Measurements from ENCODE around the gene PRPF18. TPM values are rescaled to one million over a fixed set of nuclear protein-coding genes. Genes with fewer than 3 reads are reported as not detected.

PRPF18 gene
- total RNA-seq, 6 experiments from 2014 or later = 8.1 to 16.1 (median 11.5) TPM

- Histone ChIP-seq H3K9me3 (no peaks in the 10 kb centered on the region), H3K4me3 (no peak overlapping the region), H3K27me3 (no peaks in the 10 kb centered on the region), H3K36me3 (peaks cover 0 to 9% (median 4%) of the 10 kb centered on the region in 4 donors), H3K4me1 (peaks cover 0 to 20% (median 7%) of the 10 kb centered on the region in 4 donors), H3K27ac (no peak overlapping the region)
- no peak for TF ChIP-seq CTCF (IDR thresholded peaks at IDR 0.05)
- ATAC-seq = peak in 1 of 4 donors; percentile 16
- whole genome bisulfite sequencing (ENCODE audit: insufficient coverage, low coverage, low lambda C conversion rate, missing lambda C conversion rate) = 78% methylated on average over 19 of the region's 20 CpGs
- no peak for DNase-seq
- intact Hi-C loops (cut with DNase I) = no loop called here
Measured at GRCh38 chr10:13674645-13675588, 88.2 kb downstream of the PRPF18 start.

- WGBS (ENCODE audit: insufficient coverage, low coverage, low lambda C conversion rate, missing lambda C conversion rate) = 61% methylated on average over 12 of the region's 13 CpGs
- Histone ChIP-seq H3K27me3 (no peaks in the 10 kb centered on the region), H3K4me3 (no peak overlapping the region), H3K36me3 (peaks cover 0 to 8% (median 2%) of the 10 kb centered on the region in 4 donors), H3K27ac (peak overlapping the region; percentile 17 to 75 (median 66)), H3K4me1 (peaks cover 0 to 34% (median 15%) of the 10 kb centered on the region in 4 donors), H3K9me3 (no peaks in the 10 kb centered on the region)
- ATAC-seq (peak; percentile 74 to 86 (median 80)), DNase-seq (peak; percentile 79 to 88 (median 86))
- TF ChIP-seq POLR2A (IDR thresholded peaks at IDR 0.05) (no peak), CTCF (IDR thresholded peaks at IDR 0.05) (no peak)
- intact Hi-C loops (cut with DNase I) = no loop called here
Measured at GRCh38 chr10:13678101-13678843, 91.5 kb downstream of the PRPF18 start.

Other genes starting within 250 kb of the PRPF18 start
- gene SEPHS1, start 238.7 kb upstream of the PRPF18 start, total RNA-seq = 10 to 100 TPM; 25.4 to 32.1 (median 29.3) TPM
- 10 to 100 TPM; 14.5 to 21.5 (median 15.6) TPM for gene BEND7, start 58.0 kb upstream of the PRPF18 start, total RNA-seq